Measurements from ENCODE around the gene INSYN1.

DNA sequence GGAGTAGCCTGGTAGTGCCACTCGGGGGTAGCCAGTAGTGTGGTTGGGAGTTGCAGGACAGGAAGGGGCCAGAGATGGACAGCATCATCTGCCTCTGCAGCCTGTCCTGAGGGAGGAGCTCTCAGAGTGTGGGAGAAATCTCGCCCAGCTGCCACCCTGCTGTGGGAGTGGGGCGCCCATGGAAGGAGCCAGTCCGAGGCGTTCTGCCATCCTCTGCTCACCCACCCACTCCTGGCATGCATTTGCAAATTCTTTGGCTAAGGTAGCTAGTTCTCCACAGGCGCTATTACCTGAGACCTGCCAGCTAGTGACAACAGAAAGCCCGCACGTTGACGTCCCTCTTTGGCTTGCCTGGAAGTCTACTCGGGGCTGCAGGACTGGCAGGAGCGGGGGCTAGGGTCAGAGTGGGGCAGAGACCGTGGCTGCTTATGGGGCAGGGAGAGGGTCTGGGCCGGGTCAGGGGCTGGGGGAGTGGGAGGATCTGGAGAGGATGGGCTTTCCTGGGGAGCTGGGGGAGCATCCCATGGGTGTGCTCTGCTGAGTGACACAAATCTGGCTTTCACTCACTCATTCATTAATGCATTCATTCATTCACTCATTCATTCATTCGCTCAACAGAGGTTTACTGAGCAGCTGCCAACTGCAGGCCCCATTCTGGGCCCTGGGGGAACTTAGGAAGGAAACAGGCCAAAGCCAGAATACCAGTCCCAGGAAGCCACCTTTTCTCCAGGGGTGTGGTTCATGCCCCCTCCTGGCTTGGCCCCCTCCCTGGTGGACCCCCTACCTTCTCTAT, 44.4 kb upstream of the INSYN1 start:
- TF ChIP-seq POLR2A (IDR thresholded peaks at IDR 0.05), result no peak
- TF ChIP-seq, protein P1, sequence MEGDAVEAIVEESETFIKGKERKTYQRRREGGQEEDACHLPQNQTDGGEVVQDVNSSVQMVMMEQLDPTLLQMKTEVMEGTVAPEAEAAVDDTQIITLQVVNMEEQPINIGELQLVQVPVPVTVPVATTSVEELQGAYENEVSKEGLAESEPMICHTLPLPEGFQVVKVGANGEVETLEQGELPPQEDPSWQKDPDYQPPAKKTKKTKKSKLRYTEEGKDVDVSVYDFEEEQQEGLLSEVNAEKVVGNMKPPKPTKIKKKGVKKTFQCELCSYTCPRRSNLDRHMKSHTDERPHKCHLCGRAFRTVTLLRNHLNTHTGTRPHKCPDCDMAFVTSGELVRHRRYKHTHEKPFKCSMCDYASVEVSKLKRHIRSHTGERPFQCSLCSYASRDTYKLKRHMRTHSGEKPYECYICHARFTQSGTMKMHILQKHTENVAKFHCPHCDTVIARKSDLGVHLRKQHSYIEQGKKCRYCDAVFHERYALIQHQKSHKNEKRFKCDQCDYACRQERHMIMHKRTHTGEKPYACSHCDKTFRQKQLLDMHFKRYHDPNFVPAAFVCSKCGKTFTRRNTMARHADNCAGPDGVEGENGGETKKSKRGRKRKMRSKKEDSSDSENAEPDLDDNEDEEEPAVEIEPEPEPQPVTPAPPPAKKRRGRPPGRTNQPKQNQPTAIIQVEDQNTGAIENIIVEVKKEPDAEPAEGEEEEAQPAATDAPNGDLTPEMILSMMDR (IDR thresholded peaks at IDR 0.05), result no peak

Data from uterus (tissue), 2 donors.